Stimulated activated CD4-positive, alpha-beta T cell treated with anti-CD3 and anti-CD28 coated beads, Interleukin-15, amount 100 ng/mL, for 1 hour (primary cell): Measurements from ENCODE around the gene ERFE.

ENCODE experiments used
- DNase-seq, 2 donors: peaks; one replicate each; pipeline ENCODE4 v3.0.0-alpha.2; 2020; ENCODE audit warnings: low read depth in 1 of 2, low spot score in 1 of 2

The ERFE gene

DNA sequence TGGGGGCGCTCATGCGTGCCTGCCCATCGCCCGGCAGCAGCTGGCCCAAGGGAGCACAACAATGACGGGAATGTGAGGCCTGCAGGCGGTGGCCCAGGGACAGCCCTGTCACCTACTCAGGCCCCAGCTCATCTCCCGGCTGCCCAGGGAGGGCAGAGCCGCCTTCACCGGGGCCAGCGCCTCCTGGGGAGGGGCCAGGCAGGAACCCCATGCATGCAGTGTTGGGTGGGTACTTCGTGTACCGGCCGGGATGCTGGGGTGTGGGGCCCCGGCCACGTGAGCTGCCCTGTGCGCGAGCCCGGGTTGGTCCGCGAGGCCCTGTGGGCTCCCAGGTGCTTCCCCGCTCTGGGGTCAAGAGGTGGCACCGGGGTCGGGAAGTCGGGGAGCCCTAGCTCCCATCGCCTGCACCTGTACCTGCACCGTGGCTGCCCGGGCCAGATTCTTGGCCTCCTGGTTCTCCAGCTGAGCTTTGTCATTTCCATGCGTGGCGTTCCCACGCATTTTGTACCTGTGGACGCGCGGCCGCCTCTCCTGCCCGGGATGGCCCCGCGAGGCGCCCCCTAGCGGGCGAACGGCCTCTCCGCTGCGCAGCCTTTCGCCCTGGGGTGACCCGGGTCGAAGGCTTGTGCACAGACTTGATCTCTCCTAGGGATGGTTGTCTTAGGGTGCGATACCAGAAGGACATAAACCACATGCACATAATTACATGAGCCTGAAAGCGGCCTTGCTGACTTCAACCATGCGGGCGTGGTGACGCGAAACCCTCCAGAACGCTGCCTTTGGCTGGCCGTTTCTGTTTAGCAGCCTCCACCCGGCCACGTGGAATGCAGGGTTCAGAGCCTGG lies 19.4 kb upstream of the ERFE start:
- no peak for DNase-seq

DNA sequence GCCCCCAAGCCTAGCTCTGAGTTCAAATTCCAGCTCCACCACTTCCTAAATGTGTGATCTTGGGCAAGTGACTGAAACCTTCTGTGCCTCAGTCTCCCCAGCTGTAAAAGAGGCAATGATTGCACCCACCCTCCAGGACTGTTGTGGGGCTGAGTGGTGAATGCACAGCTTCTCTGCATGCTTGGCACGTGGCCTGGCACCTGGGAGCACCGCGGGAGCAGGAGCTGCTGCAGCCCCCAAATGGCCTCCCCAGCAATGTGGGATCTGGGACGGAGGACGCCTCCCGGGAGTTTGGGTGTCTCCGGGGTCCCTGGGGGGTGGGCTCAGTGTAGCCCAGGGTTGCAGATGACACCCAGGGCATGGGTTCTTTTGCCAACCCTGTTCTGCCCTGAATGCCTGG lies 18.7 kb upstream of the ERFE start:
- DNase-seq, result no peak

DNA sequence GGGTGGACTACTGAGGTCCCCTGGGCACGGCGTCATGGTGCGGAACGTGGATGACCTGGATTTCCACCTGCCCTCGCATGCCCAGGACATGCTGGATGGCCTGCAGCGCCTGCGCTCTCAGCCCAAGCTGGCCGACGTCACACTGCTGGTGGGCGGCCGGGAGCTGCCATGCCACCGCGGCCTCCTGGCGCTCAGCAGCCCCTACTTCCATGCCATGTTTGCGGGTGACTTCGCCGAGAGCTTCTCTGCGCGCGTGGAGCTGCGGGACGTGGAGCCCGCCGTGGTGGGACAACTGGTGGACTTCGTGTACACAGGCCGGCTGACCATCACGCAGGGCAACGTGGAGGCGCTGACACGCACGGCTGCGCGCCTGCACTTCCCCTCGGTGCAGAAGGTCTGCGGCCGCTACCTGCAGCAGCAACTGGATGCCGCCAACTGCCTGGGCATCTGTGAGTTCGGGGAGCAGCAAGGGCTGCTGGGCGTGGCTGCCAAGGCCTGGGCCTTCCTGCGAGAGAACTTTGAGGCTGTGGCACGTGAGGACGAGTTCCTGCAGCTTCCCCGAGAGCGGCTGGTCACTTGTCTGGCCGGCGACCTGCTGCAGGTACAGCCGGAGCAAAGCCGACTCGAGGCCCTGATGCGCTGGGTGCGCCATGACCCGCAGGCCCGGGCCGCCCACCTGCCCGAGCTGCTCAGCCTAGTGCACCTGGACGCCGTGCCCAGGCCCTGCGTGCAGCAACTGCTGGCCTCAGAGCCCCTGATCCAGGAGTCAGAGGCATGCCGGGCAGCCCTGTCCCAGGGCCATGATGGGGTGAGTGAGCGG lies 17.8 kb upstream of the ERFE start:
- no peak for DNase-seq

DNA sequence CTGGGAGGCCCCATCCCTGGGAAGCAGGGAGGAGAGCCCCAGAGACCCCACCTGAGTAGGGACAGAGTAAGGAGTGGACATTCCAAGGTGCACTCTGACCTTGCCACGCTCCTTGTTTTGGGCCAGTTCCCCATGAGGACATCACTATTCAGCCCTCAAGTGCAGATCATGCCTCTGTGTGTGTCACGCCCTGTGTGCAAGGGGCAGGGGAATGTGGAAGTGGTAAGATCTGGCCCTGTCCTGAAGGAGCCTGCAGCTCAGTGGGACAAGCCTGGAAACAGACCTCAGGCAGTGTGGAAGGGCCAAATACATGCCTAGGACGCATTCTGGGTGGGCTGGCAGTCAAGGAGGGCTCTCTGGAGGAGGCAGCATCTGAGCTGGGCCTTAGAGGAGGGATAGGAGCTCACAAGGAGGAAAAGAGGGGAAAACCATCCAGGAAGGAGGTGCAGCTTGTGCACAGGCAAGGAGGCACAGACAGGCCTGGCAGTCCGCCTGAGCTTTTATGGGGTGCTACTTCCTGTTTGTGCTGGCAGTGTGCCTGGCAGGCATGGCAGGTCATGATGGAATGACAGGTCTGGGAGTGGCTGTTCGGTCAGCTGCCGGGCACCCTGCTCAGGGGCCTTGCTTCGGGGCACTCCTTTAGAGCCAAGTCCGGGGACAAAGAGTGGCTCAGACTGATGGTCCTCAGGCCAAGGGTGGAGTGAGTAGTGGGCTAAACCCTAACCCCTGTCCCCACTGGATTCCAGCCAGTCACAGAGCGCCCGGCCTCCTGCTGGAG lies 17.0 kb upstream of the ERFE start:
- no peak for DNase-seq

DNA sequence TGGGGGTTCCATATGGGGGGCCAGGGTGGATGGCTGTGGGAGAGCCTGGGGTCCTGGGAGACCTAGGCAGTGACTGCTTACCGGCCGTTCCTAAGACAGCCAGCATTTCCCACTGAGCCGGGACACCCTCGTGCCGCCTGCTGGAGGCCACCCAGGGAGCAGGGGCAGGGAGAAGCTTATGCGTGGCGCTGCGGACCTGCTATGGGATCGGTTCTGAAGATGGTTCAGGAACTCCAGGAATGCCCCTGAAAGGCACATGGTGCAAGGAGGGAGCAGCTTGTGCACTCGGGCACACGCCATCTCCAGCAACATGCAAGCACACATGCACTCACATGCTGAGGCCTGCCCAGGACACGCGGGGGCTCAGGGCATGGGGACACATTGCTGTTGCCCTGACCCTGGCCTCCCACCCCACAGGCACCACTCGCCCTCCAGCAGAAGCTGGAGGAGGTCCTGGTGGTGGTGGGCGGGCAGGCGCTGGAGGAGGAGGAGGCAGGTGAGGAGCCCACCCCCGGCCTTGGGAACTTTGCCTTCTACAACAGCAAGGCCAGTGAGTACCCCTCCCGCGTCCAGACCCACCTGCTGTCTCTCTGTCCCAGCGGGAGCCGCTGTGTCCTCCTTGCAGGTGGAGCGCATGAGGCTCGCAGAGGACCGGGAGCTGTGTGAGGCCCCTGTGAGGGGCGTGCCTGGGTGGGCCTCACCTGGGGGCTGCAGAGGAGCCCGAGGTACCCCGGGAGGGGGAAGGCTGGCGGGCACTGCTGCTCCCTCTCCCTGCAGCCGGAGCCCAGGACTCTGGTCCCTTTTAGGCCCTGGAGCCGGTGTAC lies 16.2 kb upstream of the ERFE start:
- no peak for DNase-seq

DNA sequence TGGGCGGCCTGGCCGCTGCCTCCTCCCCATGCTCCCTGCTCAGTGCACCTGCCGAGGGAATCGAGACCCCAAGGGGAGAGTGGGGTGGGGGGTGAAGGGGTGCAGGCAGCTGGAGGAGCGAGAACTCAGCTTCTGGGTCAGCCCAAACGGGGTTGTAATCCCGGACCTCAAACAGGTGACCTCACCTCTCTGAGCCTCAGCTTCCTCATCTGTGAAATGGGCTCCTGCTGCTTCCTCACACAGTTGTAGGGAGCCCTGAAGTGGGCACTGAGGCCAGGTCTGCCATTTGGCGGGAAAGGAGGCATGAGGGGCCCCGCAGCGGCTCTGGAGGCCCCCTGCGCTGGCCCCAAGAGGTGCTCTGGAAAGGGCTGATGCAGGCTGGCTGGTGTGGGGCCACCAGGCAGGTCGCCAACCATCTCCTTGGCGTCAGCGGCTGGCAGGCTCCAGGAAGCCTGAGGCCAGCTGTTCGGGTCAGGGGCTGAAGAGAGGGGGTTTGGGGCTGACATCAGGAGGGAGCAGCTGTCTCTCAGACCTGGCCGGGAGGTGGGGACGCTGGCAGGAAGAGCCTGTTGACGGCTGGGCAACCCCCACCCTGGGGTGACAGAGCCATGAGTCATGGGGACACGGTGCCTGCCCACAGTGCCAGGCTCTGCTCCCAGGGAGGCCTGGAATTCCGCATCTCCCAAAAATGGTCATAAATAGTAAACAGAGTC lies 15.4 kb upstream of the ERFE start:
- DNase-seq, result no peak

DNA sequence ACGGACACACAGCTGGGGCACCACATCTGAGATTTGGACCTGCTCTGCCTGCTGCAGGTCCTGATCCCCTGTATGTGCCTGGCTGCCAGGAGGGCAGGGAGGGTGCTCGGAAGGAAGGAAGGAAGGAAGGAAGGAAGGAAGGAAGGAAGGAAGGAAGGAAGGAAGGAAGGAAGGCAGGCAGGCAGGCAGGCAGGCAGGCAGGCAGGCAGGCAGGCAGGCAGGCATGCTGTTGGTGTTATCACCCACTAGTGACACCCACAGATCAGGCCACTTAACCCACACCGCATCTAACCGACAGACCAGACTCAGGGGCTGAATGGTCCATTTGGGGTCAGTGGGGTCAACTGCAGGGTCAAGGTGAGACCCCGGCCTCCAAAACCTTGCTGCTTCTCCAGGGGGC lies 14.5 kb upstream of the ERFE start:
- DNase-seq, result no peak

DNA sequence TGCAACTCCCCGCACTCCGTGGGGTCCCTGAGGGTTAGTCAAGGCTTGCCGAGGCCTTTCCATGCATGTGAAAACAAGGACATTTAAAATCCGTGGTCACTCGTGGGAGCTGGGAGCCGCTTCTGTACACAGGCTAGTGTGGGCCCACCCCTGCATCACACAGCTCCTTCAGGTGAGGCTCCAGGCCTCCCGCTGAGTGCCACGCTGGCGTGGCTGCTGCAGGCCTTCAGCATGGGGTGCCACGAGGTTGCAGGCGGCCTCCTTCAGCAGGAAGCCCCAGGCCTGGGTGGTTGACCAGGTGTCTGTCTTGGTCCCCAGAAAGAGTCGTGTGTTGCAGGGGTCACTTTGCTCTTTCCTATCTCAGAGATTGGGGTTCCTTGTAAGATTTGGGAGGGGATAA lies 13.7 kb upstream of the ERFE start:
- no peak for DNase-seq

DNA sequence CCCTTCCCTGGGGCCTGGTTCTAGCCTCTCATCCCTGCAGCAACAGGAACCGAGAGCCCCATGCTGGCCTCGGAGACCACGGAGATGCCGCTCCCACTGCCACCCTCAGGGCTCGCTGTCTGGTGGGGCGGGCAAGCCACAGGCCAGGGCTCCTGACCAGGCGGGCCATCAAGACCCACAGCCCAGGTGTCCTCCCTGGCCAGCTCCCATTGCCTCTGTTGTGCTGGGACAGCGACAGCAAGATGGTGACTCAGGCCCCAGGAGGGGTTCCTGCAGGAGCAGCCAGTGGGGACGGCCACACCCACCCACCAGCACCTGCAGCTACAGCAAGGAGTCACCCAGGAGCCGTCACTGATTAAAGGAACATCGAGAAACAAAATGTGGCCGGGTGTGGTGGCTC lies 12.9 kb upstream of the ERFE start:
- no peak for DNase-seq

DNA sequence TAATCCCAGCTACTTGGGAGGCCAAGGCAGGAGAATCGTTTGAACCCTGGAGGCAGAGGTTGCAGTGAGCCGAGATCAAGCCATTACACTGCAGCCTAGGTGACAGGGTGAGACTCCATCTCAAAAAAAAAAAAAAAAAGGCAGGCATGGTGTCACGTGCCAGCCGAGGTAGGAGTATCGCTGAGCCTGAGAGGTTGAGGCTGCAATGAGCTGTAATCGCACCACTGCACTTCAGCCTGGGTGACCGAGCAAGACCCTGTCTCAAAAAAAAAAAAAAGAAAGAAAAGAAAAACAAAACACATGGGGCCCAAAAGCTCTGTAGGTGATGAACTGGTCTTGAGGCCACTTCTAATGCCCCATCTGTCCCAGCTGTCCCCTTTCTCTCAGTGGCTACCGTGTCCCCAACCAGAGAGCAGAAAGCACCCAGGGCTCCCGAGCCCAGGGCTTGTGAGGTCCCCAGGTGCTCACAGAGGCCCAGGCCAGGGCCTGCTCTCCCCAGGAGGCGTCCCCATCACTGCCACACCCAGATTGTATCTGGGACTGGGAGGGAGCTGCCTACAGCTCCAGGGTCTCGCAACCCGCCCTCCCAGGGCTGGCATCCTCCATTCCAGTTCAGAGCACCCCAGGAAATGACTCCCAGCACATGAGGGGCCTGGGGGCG lies 11.8 kb upstream of the ERFE start:
- no peak for DNase-seq

DNA sequence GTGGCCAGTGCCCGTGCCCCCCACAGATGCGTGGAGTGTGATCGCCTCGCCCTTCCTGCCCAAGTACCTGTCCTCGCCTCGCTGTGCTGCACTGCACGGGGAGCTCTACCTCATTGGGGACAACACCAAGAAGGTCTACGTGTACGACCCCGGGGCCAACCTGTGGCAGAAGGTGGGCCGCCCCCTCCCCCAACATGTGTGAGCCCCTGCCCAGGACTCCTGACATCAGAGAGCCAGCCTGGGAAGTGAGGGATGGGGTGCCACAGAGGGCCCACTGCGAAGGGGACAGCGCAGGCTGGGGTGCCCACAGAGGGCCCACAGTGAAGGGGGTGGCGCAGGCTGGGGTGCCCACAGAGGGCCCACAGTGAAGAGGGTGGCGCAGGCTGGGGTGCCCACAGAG lies 9.8 kb upstream of the ERFE start:
- no peak for DNase-seq

DNA sequence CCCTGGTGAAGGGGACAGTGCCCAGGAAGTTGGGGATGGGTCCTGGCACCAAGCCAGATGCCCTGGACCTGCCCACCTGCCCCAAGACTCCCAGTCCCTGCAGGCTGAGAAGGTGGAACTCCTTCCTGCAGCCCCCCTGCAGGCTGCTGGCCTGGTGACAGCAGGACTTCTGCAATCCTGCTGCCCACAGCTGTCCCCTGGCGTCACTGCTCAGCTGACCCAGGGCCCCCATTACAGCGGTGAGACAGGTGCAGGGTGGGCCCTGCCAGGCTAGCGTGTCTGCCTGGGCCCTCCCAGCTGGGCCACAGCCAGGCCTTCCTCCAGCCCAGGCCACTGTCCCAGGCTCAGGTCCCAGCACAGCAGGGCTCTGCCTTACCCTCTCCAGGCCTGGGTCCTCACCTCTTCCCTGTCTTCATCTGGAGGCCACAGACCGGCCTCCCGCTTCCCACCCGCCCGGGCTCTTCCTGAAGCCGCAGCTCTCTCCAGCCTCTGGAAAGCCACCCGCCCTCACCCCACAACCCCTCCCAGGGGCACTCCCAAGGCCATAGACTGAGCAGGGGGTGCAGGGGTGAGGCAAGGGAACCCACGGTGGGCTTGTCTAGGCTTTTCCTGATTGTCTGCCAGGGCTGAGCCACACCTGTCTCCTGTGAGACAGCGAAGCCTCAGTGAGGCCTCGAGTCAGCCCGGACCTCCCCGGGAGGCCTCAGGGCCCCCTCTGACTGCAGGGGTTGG lies 8.8 kb upstream of the ERFE start:
- DNase-seq, result no peak

DNA sequence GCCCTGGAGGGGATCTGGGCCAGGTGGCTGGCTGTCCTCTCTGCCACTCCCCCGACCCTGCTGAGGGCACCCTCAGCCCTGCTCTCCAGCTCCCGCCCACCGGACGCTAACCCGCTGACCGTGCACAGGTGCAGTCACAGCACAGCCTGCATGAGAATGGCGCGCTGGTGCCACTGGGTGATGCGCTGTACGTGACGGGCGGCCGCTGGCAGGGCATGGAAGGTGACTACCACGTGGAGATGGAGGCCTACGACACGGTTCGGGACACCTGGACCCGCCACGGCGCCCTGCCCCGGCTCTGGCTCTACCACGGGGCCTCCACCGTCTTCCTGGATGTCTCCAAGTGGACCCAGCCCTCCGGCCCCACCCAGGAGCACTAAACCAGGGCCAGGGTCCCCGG lies 8.1 kb upstream of the ERFE start:
- no peak for DNase-seq

DNA sequence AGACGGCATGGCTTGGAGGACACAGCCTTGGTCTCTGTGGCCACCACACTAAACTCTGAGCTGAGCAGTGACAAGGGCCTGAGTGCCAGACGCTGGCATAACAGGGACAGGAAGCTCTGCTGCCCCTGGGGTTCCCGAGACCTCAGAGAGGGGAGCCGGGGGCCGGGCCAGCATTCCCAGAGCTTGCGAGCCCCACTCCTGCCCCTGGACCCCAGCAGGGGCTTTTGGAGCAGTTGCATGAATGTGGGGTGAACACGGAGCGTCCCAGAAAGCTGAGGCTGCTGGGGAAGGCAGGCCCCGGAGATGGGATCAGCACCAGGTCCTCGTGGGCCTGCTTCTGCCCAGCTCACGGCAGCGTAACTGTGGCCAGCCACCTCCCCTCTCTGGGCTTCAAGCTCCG lies 7.6 kb upstream of the ERFE start:
- no peak for DNase-seq

DNA sequence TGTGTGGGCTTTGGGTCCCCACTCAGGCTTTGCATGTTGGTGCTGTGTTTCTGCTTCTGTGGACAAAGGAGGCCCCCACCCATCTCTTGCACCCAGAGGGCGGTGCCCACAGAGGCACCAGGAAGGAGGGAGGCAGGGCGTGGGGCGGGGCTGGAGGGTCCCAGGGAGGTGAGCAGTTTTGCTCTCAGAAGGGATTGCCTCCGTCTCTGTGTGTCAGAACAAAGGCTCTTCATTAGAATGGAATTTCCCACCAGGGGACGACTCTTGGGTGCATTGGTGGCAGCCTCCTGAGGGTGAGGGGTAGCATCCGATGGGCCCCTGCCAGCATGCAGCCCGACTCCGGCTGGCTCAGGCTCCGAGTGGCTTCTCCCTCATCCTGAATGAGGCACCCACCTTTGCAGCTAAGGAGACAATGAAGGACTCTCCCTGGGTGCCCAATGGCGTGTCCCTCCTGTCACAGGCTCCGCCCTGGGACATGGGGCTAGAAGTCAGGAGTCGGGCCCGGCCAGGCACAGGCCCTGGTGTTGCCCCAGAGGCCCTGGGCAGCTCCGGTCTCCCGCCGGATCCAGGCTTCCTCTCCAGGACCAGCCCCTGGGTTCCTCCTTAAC lies 7.0 kb upstream of the ERFE start:
- no peak for DNase-seq

DNA sequence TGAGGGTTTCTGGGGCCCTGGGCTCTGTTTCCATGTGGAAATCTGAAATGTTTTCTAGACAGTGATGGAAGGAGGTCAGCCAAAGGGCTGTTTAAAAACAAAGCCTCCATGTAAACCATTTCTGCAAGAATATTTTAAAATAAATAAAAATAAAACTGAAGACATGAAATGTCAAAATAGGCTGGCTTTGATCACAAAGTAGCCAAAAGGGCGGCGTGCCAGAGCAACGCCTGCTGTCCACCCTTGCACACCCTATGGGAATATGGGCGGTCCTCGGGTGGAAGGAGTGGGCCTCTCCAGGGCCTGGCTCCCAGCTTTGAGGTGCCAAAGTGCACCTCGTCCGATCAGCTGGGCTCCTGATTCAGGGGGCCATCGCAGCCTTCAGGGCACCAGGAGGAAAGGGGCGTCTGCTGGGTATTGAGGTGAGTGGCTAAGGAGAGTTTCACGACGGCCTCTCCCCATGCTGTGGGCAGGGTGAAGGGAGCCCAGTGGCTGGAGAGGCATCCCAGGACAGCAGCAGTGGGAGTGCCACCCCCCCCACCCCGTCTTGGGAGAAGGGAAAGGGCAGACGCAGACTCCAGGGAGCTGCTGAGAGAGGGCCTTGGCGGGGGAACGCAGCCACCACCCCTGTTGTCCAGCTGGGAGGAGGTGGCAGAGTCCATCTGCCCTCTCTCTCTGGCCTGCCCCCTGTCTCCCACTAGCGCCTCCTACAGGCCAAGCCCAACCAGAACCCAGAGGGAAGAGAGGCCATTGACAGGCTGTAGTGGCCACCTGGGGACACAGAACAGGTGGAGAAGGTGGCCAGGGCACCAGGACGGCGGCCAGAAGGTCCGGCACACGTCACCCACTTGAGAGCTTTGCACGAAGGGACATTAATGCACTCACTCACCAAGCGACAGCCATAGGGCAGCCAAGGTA lies 5.7 kb upstream of the ERFE start:
- no peak for DNase-seq

DNA sequence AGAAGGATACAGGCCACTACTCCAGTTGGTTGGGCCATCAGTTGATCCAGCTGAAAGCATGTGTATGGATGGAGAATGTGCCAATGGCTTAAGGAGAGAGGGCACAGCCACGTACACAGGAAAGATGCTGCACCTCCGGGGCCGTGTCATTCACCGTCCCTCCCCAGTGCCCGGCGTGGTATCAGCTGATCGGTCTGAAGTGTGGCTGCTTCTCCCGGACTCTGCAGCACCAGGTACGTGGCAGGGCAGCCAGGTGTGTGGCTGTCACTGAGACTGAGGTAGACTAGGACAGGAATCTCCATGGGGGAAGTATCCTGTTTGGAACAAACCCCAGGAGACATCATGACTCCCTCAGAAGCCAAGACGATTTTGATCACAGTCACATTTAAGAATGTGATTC lies 4.2 kb upstream of the ERFE start:
- DNase-seq, result no peak
